ENCODE data around the gene MCOLN2.

MCOLN2 gene

GRCh38 chr1:84928979-84929378 is 67.9 kb downstream of the MCOLN2 start:
- no peaks in the 10 kb centered on the region for H3F3A ChIP-seq (ENCODE audit: insufficient read depth, low read length)
- no peak overlapping the region for H3K27ac ChIP-seq (ENCODE audit: low read depth, low read length, poor library complexity, severe bottlenecking)
- peaks cover 3% of the 10 kb centered on the region; the same call in 1 of the 2 replicates for H3K36me3 ChIP-seq (ENCODE audit: insufficient read depth, low read length)
- TF ChIP-seq EZH2 (IDR thresholded peaks at IDR 0.05; ENCODE audit: borderline replicate concordance, low read length) = no peak
- TF ChIP-seq CTCF (IDR thresholded peaks at IDR 0.05; ENCODE audit: low read length) = no peak
- no peak overlapping the region for H2AFZ ChIP-seq (ENCODE audit: low read length)
- no peaks in the 10 kb centered on the region for H3K9me2 ChIP-seq (ENCODE audit: low read depth, low read length)
- H3K27me3 ChIP-seq (ENCODE audit: insufficient read depth, low read length) = no peaks in the 10 kb centered on the region
- H3K4me3 ChIP-seq (ENCODE audit: low read depth, low read length, poor library complexity, severe bottlenecking) = no peak overlapping the region
- no peaks in the 10 kb centered on the region for H4K20me1 ChIP-seq (ENCODE audit: insufficient read depth, low read length)
- H3K9me3 ChIP-seq (ENCODE audit: low read length) = no peaks in the 10 kb centered on the region
- no peaks in the 10 kb centered on the region for H3K79me2 ChIP-seq (ENCODE audit: insufficient read depth, low read length)
- H3K4me2 ChIP-seq (ENCODE audit: low read length) = no peak overlapping the region
- H3K4me1 ChIP-seq (ENCODE audit: insufficient read depth, low read length, severe bottlenecking) = no peaks in the 10 kb centered on the region
- no peak overlapping the region for H3K9ac ChIP-seq (ENCODE audit: low read length)

- TF ChIP-seq CTCF (IDR thresholded peaks at IDR 0.05; ENCODE audit: low read length) = no peak
- TF ChIP-seq EZH2 (IDR thresholded peaks at IDR 0.05; ENCODE audit: borderline replicate concordance, low read length) = no peak
- Histone ChIP-seq H3K9me2 (ENCODE audit: low read depth, low read length) (no peaks in the 10 kb centered on the region), H3K9ac (ENCODE audit: low read length) (no peak overlapping the region), H2AFZ (ENCODE audit: low read length) (no peak overlapping the region), H3K9me3 (ENCODE audit: low read length) (no peaks in the 10 kb centered on the region), H3K27ac (ENCODE audit: low read depth, low read length, poor library complexity, severe bottlenecking) (no peak overlapping the region), H3K27me3 (ENCODE audit: insufficient read depth, low read length) (no peaks in the 10 kb centered on the region), H3K4me3 (ENCODE audit: low read depth, low read length, poor library complexity, severe bottlenecking) (no peak overlapping the region), H4K20me1 (ENCODE audit: insufficient read depth, low read length) (no peaks in the 10 kb centered on the region), H3K79me2 (ENCODE audit: insufficient read depth, low read length) (no peaks in the 10 kb centered on the region), H3K4me2 (ENCODE audit: low read length) (no peak overlapping the region), H3K4me1 (ENCODE audit: insufficient read depth, low read length, severe bottlenecking) (no peaks in the 10 kb centered on the region), H3F3A (ENCODE audit: insufficient read depth, low read length) (no peaks in the 10 kb centered on the region), H3K36me3 (ENCODE audit: insufficient read depth, low read length) (peaks cover 3% of the 10 kb centered on the region; the same call in 1 of the 2 replicates)
These were observed 73.6 kb downstream of the MCOLN2 start for GRCh38 chr1:84923317-84923716.

- no peak overlapping the region for H3K27ac ChIP-seq (ENCODE audit: low read depth, low read length, poor library complexity, severe bottlenecking)
- no peaks in the 10 kb centered on the region for H4K20me1 ChIP-seq (ENCODE audit: insufficient read depth, low read length)
- TF ChIP-seq CTCF (IDR thresholded peaks at IDR 0.05; ENCODE audit: low read length) (no peak), EZH2 (IDR thresholded peaks at IDR 0.05; ENCODE audit: borderline replicate concordance, low read length) (no peak)
- H3K9me2 ChIP-seq (ENCODE audit: low read depth, low read length) = no peaks in the 10 kb centered on the region
- no peaks in the 10 kb centered on the region for H3K4me1 ChIP-seq (ENCODE audit: insufficient read depth, low read length, severe bottlenecking)
- no peaks in the 10 kb centered on the region for H3K27me3 ChIP-seq (ENCODE audit: insufficient read depth, low read length)
- H3K4me2 ChIP-seq (ENCODE audit: low read length) = no peak overlapping the region
- H3K36me3 ChIP-seq (ENCODE audit: insufficient read depth, low read length) = no peaks in the 10 kb centered on the region
- no peak overlapping the region for H2AFZ ChIP-seq (ENCODE audit: low read length)
- H3F3A ChIP-seq (ENCODE audit: insufficient read depth, low read length) = no peaks in the 10 kb centered on the region
- no peak overlapping the region for H3K4me3 ChIP-seq (ENCODE audit: low read depth, low read length, poor library complexity, severe bottlenecking)
- H3K9me3 ChIP-seq (ENCODE audit: low read length) = no peaks in the 10 kb centered on the region
- no peak overlapping the region for H3K9ac ChIP-seq (ENCODE audit: low read length)
- H3K79me2 ChIP-seq (ENCODE audit: insufficient read depth, low read length) = no peaks in the 10 kb centered on the region
These were observed 76.8 kb downstream of the MCOLN2 start for GRCh38 chr1:84920159-84920558.
